Left ventricle myocardium inferior (tissue), 1 donor: ENCODE results near the gene DUSP1. TPM values are rescaled to one million over a fixed set of nuclear protein-coding genes. Genes with fewer than 3 reads are reported as not detected.

Experiments
- DNase-seq: peaks from one replicate; pipeline ENCODE4 v3.0.0-alpha.2; 2020
- H3K27ac ChIP-seq: fragments of 200-600 bp; replicated peaks from 2 replicates; pipeline ENCODE4 v1.8.0; 2021
- H3K27me3 ChIP-seq: fragments of 200-600 bp; 2 replicates; pipeline ENCODE4 v1.8.0; 2021; ENCODE audit warnings: low read depth
- H3K36me3 ChIP-seq: fragments of 200-600 bp; 2 replicates; pipeline ENCODE4 v1.8.0; 2021
- H3K4me1 ChIP-seq: fragments of 200-600 bp; 2 replicates; pipeline ENCODE4 v1.8.0; 2021
- H3K4me3 ChIP-seq: fragments of 200-600 bp; 2 replicates; pipeline ENCODE4 v1.8.0; 2021; ENCODE audit warnings: mild to moderate bottlenecking, moderate library complexity
- H3K9me3 ChIP-seq: fragments of 200-600 bp; replicated peaks from 2 replicates; pipeline ENCODE4 v1.8.0; 2021
- intact Hi-C: fragments of 100-400 bp; cut with micrococcal nuclease; formaldehyde crosslinking; loops from one replicate; pipeline ENCODE4 v1.11.0; 2022
- long read RNA-seq: library from polyadenylated mRNA; unstranded; transcript quantifications from one replicate; pipeline ENCODE4 v2.0.0, GENCODE V29; 2021
- total RNA-seq: library from RNA; stranded (reverse); fragmentation: NEBNext Ultra II Directional; extraction: Animal tissue kit (Norgen Biotek cat#: 25700); gene quantifications from one replicate; pipeline ENCODE4 v1.2.1, GENCODE V29; 2021
- TF ChIP-seq, protein P1 (sequence below): fragments of 200-600 bp; IDR thresholded peaks from 2 replicates; pipeline ENCODE4 v1.8.0; 2021; ENCODE audit warnings: antibody characterized with exemption, mild to moderate bottlenecking, borderline replicate concordance
- donor health status: DM: no; HTN: yes; CAD: no; lungs with severe emphysema.

The DUSP1 gene
- total RNA-seq, result 85.0 TPM
- long read RNA-seq, transcript DUSP1-201 (4 exons, 2,019 nt), result major isoform, 164 of 181 reads
- long read RNA-seq, partial matches to known transcripts, result 6 of 181 reads
- long read RNA-seq, other reads (novel, unspliced or antisense), result 11 of 181 reads

- peaks cover 67% of the 10 kb centered on the region for H3K4me1 ChIP-seq
- intact Hi-C loops, result loop anchor here (2.0 to 10.0 kb wide), 2 partner anchors 98 to 164 kb away; no protein-coding TSS in a partner anchor
Observed at GRCh38 chr5:172770675-172771438, at the start of gene DUSP1. Gene DUSP1 (minus strand): TSS chr5:172771195. CDS start chr5:172770952, 243 bp downstream.

GRCh38 chr5:172820046-172820767 is 49.2 kb upstream of the DUSP1 start:
- H3K4me3 ChIP-seq, result no peak overlapping the region
- no peaks in the 10 kb centered on the region for H3K27me3 ChIP-seq
- no peak overlapping the region for H3K27ac ChIP-seq
- DNase-seq, result no peak
- no peaks in the 10 kb centered on the region for H3K36me3 ChIP-seq
- TF ChIP-seq, protein P1, sequence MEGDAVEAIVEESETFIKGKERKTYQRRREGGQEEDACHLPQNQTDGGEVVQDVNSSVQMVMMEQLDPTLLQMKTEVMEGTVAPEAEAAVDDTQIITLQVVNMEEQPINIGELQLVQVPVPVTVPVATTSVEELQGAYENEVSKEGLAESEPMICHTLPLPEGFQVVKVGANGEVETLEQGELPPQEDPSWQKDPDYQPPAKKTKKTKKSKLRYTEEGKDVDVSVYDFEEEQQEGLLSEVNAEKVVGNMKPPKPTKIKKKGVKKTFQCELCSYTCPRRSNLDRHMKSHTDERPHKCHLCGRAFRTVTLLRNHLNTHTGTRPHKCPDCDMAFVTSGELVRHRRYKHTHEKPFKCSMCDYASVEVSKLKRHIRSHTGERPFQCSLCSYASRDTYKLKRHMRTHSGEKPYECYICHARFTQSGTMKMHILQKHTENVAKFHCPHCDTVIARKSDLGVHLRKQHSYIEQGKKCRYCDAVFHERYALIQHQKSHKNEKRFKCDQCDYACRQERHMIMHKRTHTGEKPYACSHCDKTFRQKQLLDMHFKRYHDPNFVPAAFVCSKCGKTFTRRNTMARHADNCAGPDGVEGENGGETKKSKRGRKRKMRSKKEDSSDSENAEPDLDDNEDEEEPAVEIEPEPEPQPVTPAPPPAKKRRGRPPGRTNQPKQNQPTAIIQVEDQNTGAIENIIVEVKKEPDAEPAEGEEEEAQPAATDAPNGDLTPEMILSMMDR, result no peak
- peaks cover 20% of the 10 kb centered on the region for H3K4me1 ChIP-seq
- peaks cover 2% of the 10 kb centered on the region for H3K9me3 ChIP-seq
- intact Hi-C loops, result no loop called here

More at GRCh38 chr5:172770675-172771438, at the start of gene DUSP1:
- Histone ChIP-seq H3K36me3 (peaks cover 34% of the 10 kb centered on the region), H3K4me3 (peak within 1 kb of the TSS; percentile 84), H3K27me3 (no peaks in the 10 kb centered on the region), H3K9me3 (no peaks in the 10 kb centered on the region), H3K27ac (peak within 1 kb of the TSS; percentile 98)
- TF ChIP-seq, protein P1, result peak; percentile 63
- peak; percentile 100 for DNase-seq

DNA sequence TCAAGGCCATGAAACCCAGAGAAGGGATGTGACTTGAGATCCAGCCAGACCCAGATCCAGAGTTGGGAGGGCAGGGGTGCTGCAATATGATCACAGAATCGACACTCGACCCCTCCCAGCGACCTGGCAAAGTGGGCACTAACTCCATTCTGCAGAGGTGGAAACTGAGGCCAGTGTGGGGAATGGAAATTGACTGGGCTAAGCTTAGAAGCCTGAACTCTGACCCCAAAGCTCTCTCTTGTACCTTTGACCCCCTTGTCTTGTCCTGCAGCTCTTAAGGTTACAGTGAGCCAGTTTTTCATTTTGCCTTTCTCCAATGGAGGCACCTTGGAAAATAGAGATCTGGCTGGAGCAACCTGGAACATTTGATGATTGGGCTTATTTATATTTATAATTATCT is 48.6 kb upstream of the DUSP1 start:
- Histone ChIP-seq H3K4me1 (peaks cover 20% of the 10 kb centered on the region), H3K27me3 (no peaks in the 10 kb centered on the region), H3K27ac (no peak overlapping the region), H3K9me3 (no peaks in the 10 kb centered on the region), H3K36me3 (no peaks in the 10 kb centered on the region), H3K4me3 (no peak overlapping the region)
- TF ChIP-seq, protein P1, result no peak
- intact Hi-C loops, result no loop called here
- no peak for DNase-seq

GRCh38 chr5:172818081-172818480 is 47.1 kb upstream of the DUSP1 start:
- TF ChIP-seq, protein P1, result no peak
- Histone ChIP-seq H3K4me1 (peaks cover 20% of the 10 kb centered on the region), H3K4me3 (no peak overlapping the region), H3K36me3 (no peaks in the 10 kb centered on the region), H3K27me3 (no peaks in the 10 kb centered on the region), H3K27ac (no peak overlapping the region), H3K9me3 (no peaks in the 10 kb centered on the region)
- intact Hi-C loops, result no loop called here
- DNase-seq, result no peak

DNA sequence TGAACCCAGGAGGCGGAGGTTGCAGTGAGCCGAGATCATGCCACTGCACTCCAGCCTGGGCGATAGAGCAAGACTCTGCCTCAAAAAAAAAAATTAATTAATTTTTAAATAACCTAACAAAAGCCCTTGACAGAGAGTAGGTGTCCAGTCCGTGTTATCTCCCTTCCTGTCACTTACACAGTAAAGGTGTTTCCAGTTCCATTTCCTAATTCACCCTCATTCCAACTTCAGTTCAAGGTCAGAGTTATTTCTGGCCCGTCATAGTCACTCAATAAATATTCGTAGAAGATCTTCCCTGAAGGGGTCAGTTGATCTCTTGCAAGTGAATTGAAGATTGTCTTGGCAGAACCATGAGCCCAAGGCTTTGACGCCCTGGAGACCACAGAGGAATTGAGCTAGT is 46.7 kb upstream of the DUSP1 start:
- no peaks in the 10 kb centered on the region for H3K27me3 ChIP-seq
- H3K27ac ChIP-seq, result peak overlapping the region; percentile 3
- intact Hi-C loops, result no loop called here
- no peaks in the 10 kb centered on the region for H3K9me3 ChIP-seq
- H3K4me1 ChIP-seq, result peaks cover 20% of the 10 kb centered on the region
- DNase-seq, result no peak
- H3K36me3 ChIP-seq, result no peaks in the 10 kb centered on the region
- H3K4me3 ChIP-seq, result no peak overlapping the region
- TF ChIP-seq, protein P1, result no peak
